ENCODE results near the gene MAB21L4. TPM values are rescaled to one million over a fixed set of nuclear protein-coding genes. Genes with fewer than 3 reads are reported as not detected.
"Not testable (repeated sequence)": the region's sequence is repeated elsewhere in the genome, so short reads cannot be mapped to it uniquely, and the experiment has no call there.

The MAB21L4 gene
- total and polyA plus RNA-seq, 2 donors from 2014 or later = 6.1 to 28.5 TPM

DNA sequence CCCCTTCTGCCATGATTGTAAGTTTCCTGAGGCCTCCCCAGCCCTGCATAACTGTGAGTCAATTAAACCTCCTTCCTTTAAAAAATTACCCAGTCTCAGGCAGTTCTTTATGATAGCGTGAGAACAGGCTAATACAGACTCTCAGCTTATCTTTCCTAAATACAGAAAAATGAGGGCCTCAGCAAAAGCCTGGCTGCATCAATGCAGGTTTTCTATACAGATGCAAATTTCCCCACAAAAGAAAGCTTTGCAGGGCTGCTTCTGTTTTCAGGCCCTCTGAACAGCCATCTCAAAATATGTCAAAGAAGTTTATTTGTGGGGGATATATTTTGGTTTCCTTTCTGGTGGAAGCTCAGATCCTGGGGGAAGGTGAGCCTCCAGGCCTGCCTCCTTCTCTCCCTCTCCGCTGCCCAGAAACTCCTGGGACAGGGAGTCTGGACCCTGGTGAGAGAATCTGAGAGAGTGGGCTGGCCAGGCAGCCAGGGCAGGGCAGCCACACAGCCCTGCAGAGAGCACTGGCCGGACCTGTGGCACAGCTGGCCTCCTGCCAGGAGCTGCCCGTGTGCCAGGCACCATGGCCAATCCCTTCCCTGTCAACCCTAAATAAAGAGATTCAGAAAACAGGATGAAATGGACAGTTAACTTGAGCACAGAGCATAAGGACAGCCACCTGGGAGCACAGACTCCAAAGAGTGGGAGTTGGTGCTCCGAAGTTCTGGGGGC, 48.9 kb downstream of the MAB21L4 start:
- H3K4me1 ChIP-seq (ENCODE audit: control insufficient read depth in 2 of 3, insufficient read depth in 2 of 3, low read depth in 1 of 3, low read length in 3 of 3) = peaks cover 0 to 3% (median 0%) of the 10 kb centered on the region in 3 donors
- H3K9ac ChIP-seq (ENCODE audit: low read length in 3 of 3) = no peak overlapping the region
- no peaks in the 10 kb centered on the region for H3K27me3 ChIP-seq (ENCODE audit: control insufficient read depth, insufficient read depth, low read length)
- no peaks in the 10 kb centered on the region for H3K36me3 ChIP-seq (ENCODE audit: control insufficient read depth in 2 of 3, insufficient read depth in 3 of 3, low read length in 3 of 3)
- H3K27ac ChIP-seq (ENCODE audit: low read depth in 2 of 2, low read length in 2 of 2) = no peak overlapping the region
- FAIRE-seq (no peak), DNase-seq (no peak)
- no peaks in the 10 kb centered on the region for H3K9me3 ChIP-seq (ENCODE audit: control insufficient read depth in 2 of 3, insufficient read depth in 1 of 3, low read length in 3 of 3)
- TF ChIP-seq, protein P1, sequence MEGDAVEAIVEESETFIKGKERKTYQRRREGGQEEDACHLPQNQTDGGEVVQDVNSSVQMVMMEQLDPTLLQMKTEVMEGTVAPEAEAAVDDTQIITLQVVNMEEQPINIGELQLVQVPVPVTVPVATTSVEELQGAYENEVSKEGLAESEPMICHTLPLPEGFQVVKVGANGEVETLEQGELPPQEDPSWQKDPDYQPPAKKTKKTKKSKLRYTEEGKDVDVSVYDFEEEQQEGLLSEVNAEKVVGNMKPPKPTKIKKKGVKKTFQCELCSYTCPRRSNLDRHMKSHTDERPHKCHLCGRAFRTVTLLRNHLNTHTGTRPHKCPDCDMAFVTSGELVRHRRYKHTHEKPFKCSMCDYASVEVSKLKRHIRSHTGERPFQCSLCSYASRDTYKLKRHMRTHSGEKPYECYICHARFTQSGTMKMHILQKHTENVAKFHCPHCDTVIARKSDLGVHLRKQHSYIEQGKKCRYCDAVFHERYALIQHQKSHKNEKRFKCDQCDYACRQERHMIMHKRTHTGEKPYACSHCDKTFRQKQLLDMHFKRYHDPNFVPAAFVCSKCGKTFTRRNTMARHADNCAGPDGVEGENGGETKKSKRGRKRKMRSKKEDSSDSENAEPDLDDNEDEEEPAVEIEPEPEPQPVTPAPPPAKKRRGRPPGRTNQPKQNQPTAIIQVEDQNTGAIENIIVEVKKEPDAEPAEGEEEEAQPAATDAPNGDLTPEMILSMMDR (IDR thresholded peaks at IDR 0.05; ENCODE audit: borderline replicate concordance, extremely low read depth, insufficient read depth) = no peak
- no peak overlapping the region for H3K4me3 ChIP-seq (ENCODE audit: low read length in 3 of 3)
- intact Hi-C loops (cut with DNase I) = no loop called here

DNA sequence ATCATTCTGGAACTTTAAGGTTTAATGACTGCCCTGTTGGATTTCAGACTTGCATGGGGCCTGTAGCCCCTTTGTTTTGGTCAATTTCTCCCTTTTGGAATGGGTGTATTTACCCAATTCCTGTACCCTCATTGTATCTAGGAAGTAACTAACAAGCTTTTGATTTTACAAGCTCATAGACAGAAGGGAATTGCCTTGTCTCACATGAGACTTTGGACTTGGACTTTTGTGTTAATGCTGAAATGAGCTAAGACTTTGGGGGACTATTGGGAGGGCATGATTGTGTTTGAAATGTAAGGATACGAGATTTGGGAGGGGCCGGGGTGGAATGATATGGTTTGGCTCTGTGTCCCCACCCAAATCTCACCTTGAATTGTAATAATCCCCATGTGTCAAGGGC, 49.6 kb downstream of the MAB21L4 start:
- H3K4me3 ChIP-seq (ENCODE audit: low read length in 3 of 3); FAIRE-seq; intact Hi-C loops (cut with DNase I); H3K27ac ChIP-seq (ENCODE audit: low read depth in 2 of 2, low read length in 2 of 2); H3K36me3 ChIP-seq (ENCODE audit: control insufficient read depth in 2 of 3, insufficient read depth in 3 of 3, low read length in 3 of 3); H3K4me1 ChIP-seq (ENCODE audit: control insufficient read depth in 2 of 3, insufficient read depth in 2 of 3, low read depth in 1 of 3, low read length in 3 of 3); H3K9ac ChIP-seq (ENCODE audit: low read length in 3 of 3); H3K27me3 ChIP-seq (ENCODE audit: control insufficient read depth, insufficient read depth, low read length); H3K9me3 ChIP-seq (ENCODE audit: control insufficient read depth in 2 of 3, insufficient read depth in 1 of 3, low read length in 3 of 3); DNase-seq: not testable (repeated sequence)

DNA sequence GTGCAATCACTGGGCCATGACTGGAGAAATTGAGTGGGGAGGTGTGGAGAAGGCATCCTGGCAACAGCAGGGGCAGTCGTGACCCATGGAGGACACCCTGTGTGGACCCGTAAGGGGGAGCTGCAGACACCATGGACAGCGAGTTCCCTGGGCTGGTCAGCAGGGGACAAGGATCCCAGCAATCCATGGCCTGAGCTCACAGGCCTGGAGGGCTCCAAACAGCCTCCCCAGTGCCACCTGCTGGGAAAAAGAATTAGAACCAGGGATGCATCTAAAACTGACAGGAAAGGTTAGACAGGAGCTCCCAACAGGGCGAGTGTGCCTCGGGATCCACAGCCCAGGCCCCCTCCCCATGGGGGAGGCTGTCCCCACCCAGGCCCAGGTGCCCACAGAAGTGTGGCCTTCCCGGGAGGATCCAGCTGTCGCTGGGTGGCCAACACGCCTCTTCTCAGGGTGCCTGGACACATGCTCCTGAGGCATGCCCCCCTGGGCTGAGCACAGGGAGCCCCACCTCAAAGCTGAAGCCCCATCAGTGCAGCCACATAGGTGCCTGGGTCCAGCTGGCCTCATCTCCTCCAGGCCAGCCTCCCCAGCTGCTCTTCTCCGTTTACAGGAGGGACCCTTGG, 55.4 kb downstream of the MAB21L4 start:
- intact Hi-C loops (cut with DNase I) = no loop called here
- Histone ChIP-seq H3K9ac (ENCODE audit: low read length in 3 of 3) (no peak overlapping the region), H3K4me3 (ENCODE audit: low read length in 3 of 3) (no peak overlapping the region), H3K9me3 (ENCODE audit: control insufficient read depth in 2 of 3, insufficient read depth in 1 of 3, low read length in 3 of 3) (no peaks in the 10 kb centered on the region), H3K27me3 (ENCODE audit: control insufficient read depth, insufficient read depth, low read length) (no peaks in the 10 kb centered on the region), H3K36me3 (ENCODE audit: control insufficient read depth in 2 of 3, insufficient read depth in 3 of 3, low read length in 3 of 3) (no peaks in the 10 kb centered on the region), H3K4me1 (ENCODE audit: control insufficient read depth in 2 of 3, insufficient read depth in 2 of 3, low read depth in 1 of 3, low read length in 3 of 3) (no peaks in the 10 kb centered on the region), H3K27ac (ENCODE audit: low read depth in 2 of 2, low read length in 2 of 2) (no peak overlapping the region)
- FAIRE-seq (no peak), DNase-seq (peak; percentile 74 to 93 (median 85))
- TF ChIP-seq, protein P1 (IDR thresholded peaks at IDR 0.05; ENCODE audit: borderline replicate concordance, extremely low read depth, insufficient read depth) = peak; percentile 44

All from kidney (tissue), 14 donors.